Liver (tissue), 9 donors: Measurements from ENCODE around the gene HGF. TPM values are rescaled to one million over a fixed set of nuclear protein-coding genes. Genes with fewer than 3 reads are reported as not detected.

Experiments
- DNase-seq: peaks from one replicate; pipeline ENCODE4 v3.0.0-alpha.2; 2017; ENCODE audit warnings: low spot score
- H3K27ac ChIP-seq, 2 donors: one replicate each; pipeline ENCODE4 v1.7.0; 2013; ENCODE audit warnings: inconsistent platforms in 2 of 2, low read length in 2 of 2, control low read depth in 1 of 2, low read depth in 1 of 2, mild to moderate bottlenecking in 1 of 2
- H3K27me3 ChIP-seq, 4 donors: one replicate each; pipeline versions ENCODE4 v1.6.1 to v1.7.0; 2013; ENCODE audit warnings: low read length in 3 of 4, inconsistent platforms in 1 of 4, mild to moderate bottlenecking in 1 of 4, moderate library complexity in 1 of 4; ENCODE audit not compliant: control insufficient read depth in 4 of 4, insufficient read depth in 4 of 4
- H3K36me3 ChIP-seq, 4 donors: one replicate each; pipeline versions ENCODE4 v1.6.1 to v1.7.0; 2013; ENCODE audit warnings: low read length in 3 of 4, mild to moderate bottlenecking in 3 of 4, low read depth in 1 of 4, moderate library complexity in 1 of 4; ENCODE audit not compliant: control insufficient read depth in 4 of 4, insufficient read depth in 3 of 4
- H3K4me1 ChIP-seq, 4 donors: one replicate each; pipeline versions ENCODE4 v1.6.1 to v1.7.0; 2013; ENCODE audit warnings: low read length in 3 of 4, mild to moderate bottlenecking in 3 of 4, moderate library complexity in 1 of 4; ENCODE audit not compliant: control insufficient read depth in 4 of 4, insufficient read depth in 4 of 4
- H3K4me3 ChIP-seq, 3 donors: one replicate each; pipeline versions ENCODE4 v1.6.1 to v1.7.0; 2013; ENCODE audit warnings: low read length in 3 of 3, control low read depth in 1 of 3, low read depth in 1 of 3, mild to moderate bottlenecking in 1 of 3
- H3K9ac ChIP-seq, 2 donors: one replicate each; pipeline ENCODE4 v1.7.0; 2013; ENCODE audit warnings: low read length in 2 of 2, mild to moderate bottlenecking in 2 of 2, moderate library complexity in 2 of 2, control low read depth in 1 of 2, low read depth in 1 of 2
- H3K9me3 ChIP-seq, 4 donors: one replicate each; pipeline versions ENCODE4 v1.6.1 to v1.7.0; 2013; ENCODE audit warnings: low read length in 3 of 4; ENCODE audit not compliant: control insufficient read depth in 4 of 4
- ATF3 ChIP-seq: IDR thresholded peaks from 2 replicates; pipeline ENCODE4 v1.6.1; 2016; ENCODE audit warnings: antibody characterized with exemption
- CTCF ChIP-seq: fragments of 150-350 bp; IDR thresholded peaks from 2 replicates; pipeline ENCODE4 v1.5.1; 2017; ENCODE audit warnings: improper control_type of control experiment, low read depth, low read length; ENCODE audit not compliant: missing input control
- FOXA1 ChIP-seq: IDR thresholded peaks from 2 replicates; pipeline ENCODE4 v1.6.1; 2016; ENCODE audit warnings: antibody characterized with exemption
- FOXA2 ChIP-seq: IDR thresholded peaks from 2 replicates; pipeline ENCODE4 v1.6.1; 2016; ENCODE audit warnings: antibody characterized with exemption
- HNF4G ChIP-seq: IDR thresholded peaks from 2 replicates; pipeline ENCODE4 v1.6.1; 2016; ENCODE audit warnings: antibody characterized with exemption
- NR2F2 ChIP-seq: IDR thresholded peaks from 2 replicates; pipeline ENCODE4 v1.6.1; 2016; ENCODE audit warnings: antibody characterized with exemption
- REST ChIP-seq: IDR thresholded peaks from 2 replicates; pipeline ENCODE4 v1.6.1; 2016; ENCODE audit warnings: antibody characterized with exemption, mild to moderate bottlenecking
- RXRA ChIP-seq, 2 donors: IDR thresholded peaks; 2 replicates each; pipeline ENCODE4 v1.6.1; 2017 to 2018; ENCODE audit warnings: antibody characterized with exemption in 2 of 2, mild to moderate bottlenecking in 1 of 2
- SP1 ChIP-seq: IDR thresholded peaks from 2 replicates; pipeline ENCODE4 v1.6.1; 2018; ENCODE audit warnings: antibody characterized with exemption, mild to moderate bottlenecking
- TAF1 ChIP-seq: conservative IDR thresholded peaks from 2 replicates; pipeline ENCODE4 v1.6.1; 2016; ENCODE audit warnings: antibody characterized with exemption, mild to moderate bottlenecking
- ZBTB33 ChIP-seq: IDR thresholded peaks from 2 replicates; pipeline ENCODE4 v1.6.1; 2016; ENCODE audit warnings: antibody characterized with exemption
- WGBS: extraction: QIAGEN DNeasy Blood & Tissue Kit; methylation state at CpG from one replicate; pipeline ENCODE4 v1.1.7; 2013; 5-methylcytosine and 5-hydroxymethylcytosine counted together
- polyA plus RNA-seq, 2 donors: library from polyadenylated mRNA; stranded (reverse) in 1 of 2; unstranded in 1 of 2; fragments of 200-250 nt in 1 of 2; fragments of >200 nt in 1 of 2; fragmentation: Nextera tagmentation in 1 of 2; extraction: Ambion mirVana in 1 of 2; gene quantifications; one replicate each; pipeline versions ENCODE4 v1.2.1 to v1.2.3, GENCODE V29; 2013 to 2015
- total RNA-seq, 2 donors: library from RNA; depleted of rRNA; stranded (reverse); fragments of >200 nt; gene quantifications; one replicate each; pipeline ENCODE4 v1.2.3, GENCODE V29; 2014
- donor health status: healthy.
- donor health status: healthy.
- donor health status: healthy.
- donor health status: healthy.
- donor health status: healthy.

HGF gene
- total and polyA plus RNA-seq, 4 donors, result 12.0 to 29.8 (median 15.3) TPM

GRCh38 chr7:81789406-81790119 lies 19.7 kb upstream of the HGF start:
- no peak overlapping the region for H3K27ac ChIP-seq
- WGBS, result 89% methylated on average over 1 of the region's 1 CpG

More at GRCh38 chr7:81789406-81790119, 19.7 kb upstream of the HGF start:
- TF ChIP-seq SP1, result no peak
- TF ChIP-seq ATF3, result no peak
- TF ChIP-seq NR2F2, result no peak
- no peak for TF ChIP-seq RXRA (IDR thresholded peaks at IDR 0.05)
- TF ChIP-seq FOXA2, result no peak
- TF ChIP-seq ZBTB33, result no peak
- no peak for TF ChIP-seq CTCF
- TF ChIP-seq FOXA1, result no peak
- no peak for TF ChIP-seq TAF1
- no peak for TF ChIP-seq HNF4G
- no peak for TF ChIP-seq REST
- no peaks in the 10 kb centered on the region for H3K36me3 ChIP-seq
- H3K4me3 ChIP-seq, result no peak overlapping the region
- H3K9ac ChIP-seq, result no peak overlapping the region
- H3K4me1 ChIP-seq, result no peaks in the 10 kb centered on the region
- H3K27me3 ChIP-seq, result no peaks in the 10 kb centered on the region
- DNase-seq, result no peak
- H3K9me3 ChIP-seq, result no peaks in the 10 kb centered on the region
